HFFc6 (cell line): ENCODE measurements around the gene SMIM24. TPM values are rescaled to one million over a fixed set of nuclear protein-coding genes. Genes with fewer than 3 reads are reported as not detected.

Source experiments
- DNase-seq: peaks from one replicate; pipeline ENCODE4 v3.0.0-alpha.2; 2018
- H3K27ac Mint-ChIP-seq: 2 replicates; pipeline ENCODE4 v1.8.0; 2020; ENCODE audit warnings: mild to moderate bottlenecking, mixed read lengths
- H3K27me3 Mint-ChIP-seq: 2 replicates; pipeline ENCODE4 v1.8.0; 2021; ENCODE audit warnings: mild to moderate bottlenecking, moderate library complexity, mixed read lengths; ENCODE audit not compliant: insufficient read depth
- H3K36me3 Mint-ChIP-seq: 2 replicates; pipeline ENCODE4 v1.8.0; 2021; ENCODE audit warnings: low read depth, mixed read lengths
- H3K4me1 Mint-ChIP-seq: 2 replicates; pipeline ENCODE4 v1.8.0; 2020; ENCODE audit warnings: low read depth, mixed read lengths
- H3K4me3 Mint-ChIP-seq: 2 replicates; pipeline ENCODE4 v1.8.0; 2020; ENCODE audit warnings: mild to moderate bottlenecking, moderate library complexity, mixed read lengths
- H3K9me3 Mint-ChIP-seq: 2 replicates; pipeline ENCODE4 v1.8.0; 2020; ENCODE audit warnings: mild to moderate bottlenecking, mixed read lengths
- CTCF ChIP-seq: fragments of 200-600 bp; sonication (generic); IDR thresholded peaks from 2 replicates; pipeline ENCODE4 v1.5.0; 2021; ENCODE audit warnings: antibody characterized with exemption, mild to moderate bottlenecking
- total RNA-seq, 6 experiments: library from RNA; stranded (reverse); fragmentation: NEBNext Ultra II Directional; extraction: Animal tissue kit (Norgen Biotek cat#: 25700); gene quantifications; 2 replicates in 1 of 6; 3 replicates in 5 of 6; pipeline ENCODE4 v1.2.3, GENCODE V29; 2021

The SMIM24 gene
- total RNA-seq, 6 experiments from 2014 or later: not detected

- H3K27ac Mint-ChIP-seq: peak overlapping the region; percentile 4; the same call in 1 of the 2 replicates
- peaks cover 8% of the 10 kb centered on the region for H3K27me3 Mint-ChIP-seq
- H3K9me3 Mint-ChIP-seq: no peaks in the 10 kb centered on the region
- no peak for TF ChIP-seq CTCF
- H3K36me3 Mint-ChIP-seq: peaks cover 16% of the 10 kb centered on the region
- DNase-seq: no peak
- peaks cover 25% of the 10 kb centered on the region for H3K4me1 Mint-ChIP-seq
- H3K4me3 Mint-ChIP-seq: no peak overlapping the region
Observed at GRCh38 chr19:3426433-3426832, 53.9 kb downstream of the SMIM24 start.

Other genes starting within 250 kb of the SMIM24 start
- gene NFIC, start 113.9 kb downstream of the SMIM24 start, total RNA-seq: 100 to 1,000 TPM; 186 to 219 (median 211) TPM
- gene SMIM44, start 2.9 kb upstream of the SMIM24 start, total RNA-seq: not detected
- gene DOHH, start 20.1 kb upstream of the SMIM24 start, total RNA-seq: 10 to 100 TPM; 14.3 to 20.4 (median 17.0) TPM
- 10 to 100 TPM; 43.9 to 56.8 (median 46.0) TPM for gene FZR1, start 25.8 kb upstream of the SMIM24 start, total RNA-seq
- gene TEKTIP1, start 58.6 kb upstream of the SMIM24 start, total RNA-seq: under 1 TPM in 5 of 6 experiments, not detected in 1; 0.25 to 0.51 (median 0.46) TPM
- gene MFSD12, start 77.1 kb upstream of the SMIM24 start, total RNA-seq: 100 to 1,000 TPM in 2 of 6 experiments, 10 to 100 TPM in 4; 75.1 to 101 (median 79.6) TPM
- 10 to 100 TPM; 73.5 to 90.1 (median 78.3) TPM for gene HMG20B, start 92.4 kb upstream of the SMIM24 start, total RNA-seq
- gene GIPC3, start 105.0 kb upstream of the SMIM24 start, total RNA-seq: under 1 TPM in 4 of 6 experiments, not detected in 2; 0.10 to 0.17 (median 0.11) TPM
- 1 to 10 TPM; 7.1 to 8.8 (median 7.4) TPM for gene TBXA2R, start 126.3 kb upstream of the SMIM24 start, total RNA-seq
- 10 to 100 TPM; 22.7 to 25.3 (median 24.9) TPM for gene CACTIN, start 146.3 kb upstream of the SMIM24 start, total RNA-seq
- 10 to 100 TPM; 73.8 to 95.6 (median 78.7) TPM for gene PIP5K1C, start 219.9 kb upstream of the SMIM24 start, total RNA-seq
- not detected for gene TJP3, start 227.9 kb upstream of the SMIM24 start, total RNA-seq